Upper lobe of left lung (tissue), 6 donors: Measurements from ENCODE around the gene LAMP1. TPM values are rescaled to one million over a fixed set of nuclear protein-coding genes. Genes with fewer than 3 reads are reported as not detected.
A peak's percentile ranks its signal among the peaks of the same experiment; 100 is the strongest.

Experiments used
- ATAC-seq, 2 donors: fragments of 200-7000 bp; cut with Tn5 transposase; one replicate each; pipeline ENCODE4 v1.9.1; 2022; ENCODE audit warnings: mild to moderate bottlenecking in 2 of 2, moderate library complexity in 2 of 2; ENCODE audit not compliant: low FRiP score in 2 of 2
- DNase-seq, 2 donors: peaks; one replicate each; pipeline ENCODE4 v3.0.0-alpha.2; 2019 to 2020
- H3K27ac ChIP-seq, 4 donors: fragments of 200-600 bp; sonication (generic); one replicate each; pipeline ENCODE4 v1.5.1; 2016 to 2019
- H3K27me3 ChIP-seq, 4 donors: fragments of 200-600 bp; sonication (generic); one replicate each; pipeline ENCODE4 v1.5.1; 2017 to 2019
- H3K36me3 ChIP-seq, 4 donors: fragments of 200-600 bp; sonication (generic); one replicate each; pipeline ENCODE4 v1.5.1; 2016 to 2019
- H3K4me1 ChIP-seq, 4 donors: fragments of 200-600 bp; sonication (generic); one replicate each; pipeline ENCODE4 v1.5.1; 2018 to 2019
- H3K4me3 ChIP-seq, 4 donors: fragments of 200-600 bp; sonication (generic); one replicate each; pipeline ENCODE4 v1.5.1; 2017 to 2019; ENCODE audit warnings: mild to moderate bottlenecking in 2 of 4, moderate library complexity in 1 of 4
- H3K9me3 ChIP-seq, 4 donors: fragments of 200-600 bp; sonication (generic); one replicate each; pipeline ENCODE4 v1.5.1; 2018 to 2019
- CTCF ChIP-seq, 6 experiments: fragments of 450-650 bp in 4 of 6; fragments of 200-600 bp in 2 of 6; sonication (generic) in 2 of 6; IDR thresholded peaks; one replicate each; pipeline ENCODE4 v1.5.1; 2016 to 2019; ENCODE audit warnings: antibody characterized with exemption in 6 of 6
- EP300 ChIP-seq, 4 donors: sonication (generic); formaldehyde crosslinking; IDR thresholded peaks; one replicate each; pipeline ENCODE4 v1.5.1; 2017; ENCODE audit warnings: antibody characterized with exemption in 4 of 4, control low read depth in 2 of 4
- POLR2A ChIP-seq, 4 donors: fragments of 450-650 bp; IDR thresholded peaks; one replicate each; pipeline ENCODE4 v1.5.1; 2016 to 2017; ENCODE audit warnings: antibody characterized with exemption in 4 of 4, mild to moderate bottlenecking in 2 of 4
- POLR2AphosphoS5 ChIP-seq, 2 donors: sonication (generic); formaldehyde crosslinking; IDR thresholded peaks; one replicate each; pipeline ENCODE4 v1.5.1; 2017; ENCODE audit warnings: antibody characterized with exemption in 2 of 2
- WGBS, 2 donors: methylation state at CpG; one replicate each; pipeline ENCODE4 v1.1.5; 2017 to 2018; 5-methylcytosine and 5-hydroxymethylcytosine counted together
- total RNA-seq, 6 donors: library from RNA; depleted of rRNA in 4 of 6; stranded (reverse); fragments of >200 nt in 4 of 6; gene quantifications; one replicate each; pipeline versions ENCODE4 v1.1.0 to v1.2.1, GENCODE V29; 2016 to 2021
- donor health status: DM: no; HTN: no; CAD: no; lungs with moderate emphysema.
- donor health status: DM: no; HTN: yes; CAD: no; lungs with severe emphysema.

Gene LAMP1
- total RNA-seq, 6 donors from 2014 or later, result 80.7 to 394 (median 236) TPM

DNA sequence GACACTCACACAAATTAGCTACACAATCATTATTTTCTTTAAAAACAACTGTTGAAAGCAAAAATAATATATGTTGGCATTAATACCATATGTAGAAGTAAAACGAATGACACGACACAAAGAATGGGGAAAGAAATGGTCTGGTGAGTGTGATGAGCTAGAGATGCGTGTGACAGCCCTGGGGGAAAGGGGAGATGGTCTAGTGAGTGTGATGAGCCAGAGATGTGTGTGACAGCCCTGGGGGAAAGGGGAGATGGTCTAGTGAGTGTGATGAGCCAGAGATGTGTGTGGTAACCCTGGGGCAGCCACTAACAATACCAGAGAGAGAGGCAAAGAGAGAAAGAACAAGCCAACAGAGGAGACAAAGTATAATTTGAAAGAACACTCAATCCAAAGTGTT, 22.3 kb upstream of the LAMP1 start:
- TF ChIP-seq EP300 (IDR thresholded peaks at IDR 0.05), result no peak
- TF ChIP-seq CTCF (IDR thresholded peaks at IDR 0.05), result no peak
- TF ChIP-seq POLR2AphosphoS5 (IDR thresholded peaks at IDR 0.05), result no peak
- no peak for ATAC-seq
- Histone ChIP-seq H3K4me1 (peaks cover 6 to 24% (median 22%) of the 10 kb centered on the region in 4 donors), H3K4me3 (no peak overlapping the region), H3K36me3 (no peaks in the 10 kb centered on the region), H3K9me3 (no peaks in the 10 kb centered on the region), H3K27ac (peak overlapping the region in 2 of 4 donors; percentile 46 to 73), H3K27me3 (no peaks in the 10 kb centered on the region)
- 79 to 85% methylated on average over 3 of the region's 3 CpGs for WGBS, 2 donors
- DNase-seq, result no peak

- Histone ChIP-seq H3K4me1 (peaks cover 6 to 24% (median 22%) of the 10 kb centered on the region in 4 donors), H3K27me3 (no peaks in the 10 kb centered on the region), H3K36me3 (no peaks in the 10 kb centered on the region), H3K4me3 (no peak overlapping the region), H3K27ac (peak overlapping the region in 1 of 4 donors; percentile 73), H3K9me3 (no peaks in the 10 kb centered on the region)
- TF ChIP-seq POLR2AphosphoS5 (IDR thresholded peaks at IDR 0.05), result no peak
- TF ChIP-seq CTCF (IDR thresholded peaks at IDR 0.05), result peak in 4 of 6 experiments; percentile 23 to 53 (median 44)
- ATAC-seq (peak; percentile 21 to 58), DNase-seq (peak in 1 of 2 donors; percentile 39)
- 7 to 22% methylated on average over 3 of the region's 3 CpGs for WGBS, 2 donors
Observed at GRCh38 chr13:113275387-113275786, 21.7 kb upstream of the LAMP1 start.

DNA sequence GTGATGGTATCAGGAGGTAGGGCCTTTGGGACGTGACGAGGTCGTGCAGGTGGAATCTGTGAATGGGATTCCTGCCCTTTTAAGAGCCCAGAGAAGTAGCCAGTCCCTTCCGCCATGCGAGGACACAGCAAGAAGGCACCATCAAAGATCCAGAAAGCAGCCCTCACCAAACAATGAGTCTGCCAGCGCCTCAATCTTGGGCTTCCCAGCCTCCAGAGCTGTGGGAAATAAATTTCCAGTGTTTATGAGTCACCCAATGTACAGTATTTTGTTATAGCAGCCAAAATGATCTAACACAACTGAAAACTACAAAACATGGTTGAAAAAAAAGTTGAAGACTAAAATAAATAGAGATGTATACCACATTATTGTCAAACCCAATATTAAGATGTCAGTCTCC, 16.9 kb upstream of the LAMP1 start:
- DNase-seq (no peak), ATAC-seq (no peak)
- peaks cover 6 to 7% (median 6%) of the 10 kb centered on the region in 4 donors for H3K4me1 ChIP-seq
- WGBS, 2 donors, result 83 to 87% methylated on average over 6 of the region's 6 CpGs
- no peak overlapping the region for H3K27ac ChIP-seq
- no peaks in the 10 kb centered on the region for H3K9me3 ChIP-seq
- no peak overlapping the region for H3K4me3 ChIP-seq
- H3K27me3 ChIP-seq, result no peaks in the 10 kb centered on the region
- no peaks in the 10 kb centered on the region for H3K36me3 ChIP-seq
- no peak for TF ChIP-seq CTCF (IDR thresholded peaks at IDR 0.05)
- no peak for TF ChIP-seq POLR2A (IDR thresholded peaks at IDR 0.05)

- no peak for TF ChIP-seq POLR2AphosphoS5 (IDR thresholded peaks at IDR 0.05)
- TF ChIP-seq CTCF (IDR thresholded peaks at IDR 0.05), result no peak
- TF ChIP-seq EP300 (IDR thresholded peaks at IDR 0.05), result no peak
- TF ChIP-seq POLR2A (IDR thresholded peaks at IDR 0.05), result no peak
- H3K36me3 ChIP-seq, result no peaks in the 10 kb centered on the region
- no peak for DNase-seq
- H3K4me1 ChIP-seq, result no peaks in the 10 kb centered on the region
- 83 to 86% methylated on average over 8 of the region's 8 CpGs for WGBS, 2 donors
- no peak overlapping the region for H3K4me3 ChIP-seq
- H3K27me3 ChIP-seq, result no peaks in the 10 kb centered on the region
- no peak for ATAC-seq
- no peak overlapping the region for H3K27ac ChIP-seq
- H3K9me3 ChIP-seq, result no peaks in the 10 kb centered on the region
Observed at GRCh38 chr13:113283904-113284303, 13.1 kb upstream of the LAMP1 start.

DNA sequence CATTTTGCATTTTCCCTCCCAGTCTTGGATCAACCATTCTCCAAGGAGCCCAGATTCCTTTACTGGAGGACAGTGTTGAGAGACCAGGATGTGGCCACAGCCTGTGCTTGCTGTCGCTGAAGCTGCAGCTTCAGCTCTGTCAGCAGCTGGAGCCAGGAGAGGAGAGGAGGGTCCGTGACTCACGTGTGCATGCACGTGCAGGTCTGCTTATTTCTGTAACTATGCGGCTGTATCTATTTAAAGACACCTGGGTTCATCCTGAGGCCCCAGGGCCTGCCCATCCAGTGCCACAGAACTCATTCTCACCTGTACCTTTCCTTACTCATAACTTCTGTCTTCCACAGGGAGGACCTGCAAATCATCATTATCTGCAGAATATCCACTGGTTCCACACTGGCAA, 8.2 kb upstream of the LAMP1 start:
- H3K27me3 ChIP-seq, result no peaks in the 10 kb centered on the region

More for the DNA sequence above, 8.2 kb upstream of the LAMP1 start:
- no peaks in the 10 kb centered on the region for H3K36me3 ChIP-seq
- H3K4me1 ChIP-seq, result peaks cover 0 to 5% (median 2%) of the 10 kb centered on the region in 4 donors
- ATAC-seq (no peak), DNase-seq (no peak)
- no peak overlapping the region for H3K27ac ChIP-seq
- no peak overlapping the region for H3K4me3 ChIP-seq
- TF ChIP-seq CTCF (IDR thresholded peaks at IDR 0.05), result no peak
- no peaks in the 10 kb centered on the region for H3K9me3 ChIP-seq
- WGBS, 2 donors, result 54 to 71% methylated on average over 5 of the region's 5 CpGs
